ENCODE results near the gene NSRP1. TPM values are rescaled to one million over a fixed set of nuclear protein-coding genes. Genes with fewer than 3 reads are reported as not detected.

Gene NSRP1
- total RNA-seq, 1 donor from 2014 or later = 17.4 TPM

DNA sequence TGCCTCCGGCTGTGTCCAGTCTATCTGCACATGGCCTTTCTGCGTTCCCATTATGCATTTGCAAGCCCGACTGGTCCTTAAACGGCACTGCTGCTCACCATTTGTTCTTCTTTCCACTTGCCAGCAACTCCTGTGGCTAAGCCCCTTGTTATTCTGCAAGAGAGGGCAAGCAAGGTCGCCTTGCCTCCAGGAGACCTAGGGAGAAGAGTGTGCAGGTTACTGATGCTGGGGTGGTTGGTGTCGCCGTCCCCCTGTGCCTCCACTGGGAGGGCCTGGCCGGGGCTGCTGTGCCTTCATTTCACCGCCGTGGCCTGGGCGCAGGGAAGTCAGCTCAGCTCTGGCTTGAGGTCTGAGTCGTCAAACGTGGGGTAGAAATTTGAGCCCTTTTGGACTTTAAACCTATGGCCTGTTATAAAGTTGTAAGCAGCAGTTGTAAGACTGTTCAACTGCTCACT, 106.1 kb downstream of the NSRP1 start:
- Histone ChIP-seq H3K4me3 (no peak overlapping the region), H3K4me1 (no peaks in the 10 kb centered on the region), H3K36me3 (no peaks in the 10 kb centered on the region), H3K27me3 (no peaks in the 10 kb centered on the region), H3K27ac (no peak overlapping the region), H3K9me3 (no peaks in the 10 kb centered on the region)
- intact Hi-C loops (cut with DNase I) = no loop called here
- TF ChIP-seq, protein P1, sequence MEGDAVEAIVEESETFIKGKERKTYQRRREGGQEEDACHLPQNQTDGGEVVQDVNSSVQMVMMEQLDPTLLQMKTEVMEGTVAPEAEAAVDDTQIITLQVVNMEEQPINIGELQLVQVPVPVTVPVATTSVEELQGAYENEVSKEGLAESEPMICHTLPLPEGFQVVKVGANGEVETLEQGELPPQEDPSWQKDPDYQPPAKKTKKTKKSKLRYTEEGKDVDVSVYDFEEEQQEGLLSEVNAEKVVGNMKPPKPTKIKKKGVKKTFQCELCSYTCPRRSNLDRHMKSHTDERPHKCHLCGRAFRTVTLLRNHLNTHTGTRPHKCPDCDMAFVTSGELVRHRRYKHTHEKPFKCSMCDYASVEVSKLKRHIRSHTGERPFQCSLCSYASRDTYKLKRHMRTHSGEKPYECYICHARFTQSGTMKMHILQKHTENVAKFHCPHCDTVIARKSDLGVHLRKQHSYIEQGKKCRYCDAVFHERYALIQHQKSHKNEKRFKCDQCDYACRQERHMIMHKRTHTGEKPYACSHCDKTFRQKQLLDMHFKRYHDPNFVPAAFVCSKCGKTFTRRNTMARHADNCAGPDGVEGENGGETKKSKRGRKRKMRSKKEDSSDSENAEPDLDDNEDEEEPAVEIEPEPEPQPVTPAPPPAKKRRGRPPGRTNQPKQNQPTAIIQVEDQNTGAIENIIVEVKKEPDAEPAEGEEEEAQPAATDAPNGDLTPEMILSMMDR (IDR thresholded peaks at IDR 0.05) = no peak
- no peak for TF ChIP-seq POLR2AphosphoS5 (IDR thresholded peaks at IDR 0.05; ENCODE audit: insufficient read depth in 1 of 2, low read depth in 1 of 2)
- DNase-seq (ENCODE audit: extremely low spot score in 2 of 2) = no peak

DNA sequence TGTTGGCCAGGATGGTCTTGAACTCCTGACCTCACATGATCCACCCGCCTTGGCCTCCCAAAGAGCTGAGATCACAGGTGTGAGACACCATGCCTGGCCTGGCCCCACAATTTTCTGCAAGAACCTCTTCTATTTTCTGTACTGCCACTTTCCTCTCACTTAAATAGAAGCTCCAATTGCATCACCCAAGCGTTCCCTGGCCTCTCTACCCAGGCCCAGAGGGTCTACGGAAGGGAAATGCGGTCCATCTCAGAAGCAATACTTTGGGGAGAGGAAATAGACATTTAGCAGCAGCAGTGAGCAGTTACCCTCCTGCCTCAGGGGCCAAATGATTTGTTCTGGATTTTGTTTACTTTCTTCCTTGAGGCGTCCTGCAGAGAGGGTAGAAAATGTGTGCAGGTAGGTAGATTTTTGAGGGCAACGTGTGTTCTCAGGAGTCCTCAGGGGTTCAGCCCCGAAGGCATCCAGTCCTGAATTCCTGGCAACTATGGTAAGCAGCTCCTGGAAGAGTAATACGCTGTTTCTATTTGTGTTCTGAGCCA, 107.9 kb downstream of the NSRP1 start:
- H3K4me1 ChIP-seq = no peaks in the 10 kb centered on the region

DNA sequence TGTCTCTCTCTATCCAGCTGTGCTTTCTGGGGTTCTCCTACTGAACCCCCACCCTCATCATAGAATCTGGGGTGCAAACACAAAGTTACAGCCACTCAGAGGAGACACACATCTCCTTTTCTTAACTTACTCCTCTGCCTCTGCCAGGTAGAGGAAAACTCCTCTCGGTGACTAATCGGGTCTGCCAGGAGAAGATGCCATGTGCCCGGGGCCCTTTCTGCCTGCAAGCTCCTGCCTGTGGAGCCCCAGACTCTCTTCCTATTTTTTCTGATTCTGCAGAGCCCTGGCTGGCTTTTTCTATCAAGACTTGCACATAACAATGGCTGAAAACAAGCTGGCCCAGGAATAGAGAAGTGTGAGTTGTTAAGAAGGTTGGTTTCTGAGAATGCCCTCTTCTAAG, 108.5 kb downstream of the NSRP1 start:
- H3K27ac ChIP-seq = no peak overlapping the region
- H3K4me3 ChIP-seq = no peak overlapping the region
- intact Hi-C loops (cut with DNase I) = no loop called here
- DNase-seq (ENCODE audit: extremely low spot score in 2 of 2) = no peak
- H3K36me3 ChIP-seq = no peaks in the 10 kb centered on the region
- H3K4me1 ChIP-seq = no peaks in the 10 kb centered on the region
- no peaks in the 10 kb centered on the region for H3K27me3 ChIP-seq
- H3K9me3 ChIP-seq = no peaks in the 10 kb centered on the region
- TF ChIP-seq POLR2A (IDR thresholded peaks at IDR 0.05) (no peak), POLR2AphosphoS5 (IDR thresholded peaks at IDR 0.05; ENCODE audit: insufficient read depth in 1 of 2, low read depth in 1 of 2) (no peak)
- TF ChIP-seq, protein P1 (IDR thresholded peaks at IDR 0.05) = no peak

More for the DNA sequence above, 107.9 kb downstream of the NSRP1 start:
- Histone ChIP-seq H3K36me3 (no peaks in the 10 kb centered on the region), H3K4me3 (no peak overlapping the region), H3K27ac (no peak overlapping the region), H3K27me3 (no peaks in the 10 kb centered on the region), H3K9me3 (no peaks in the 10 kb centered on the region)
- TF ChIP-seq POLR2AphosphoS5 (IDR thresholded peaks at IDR 0.05; ENCODE audit: insufficient read depth in 1 of 2, low read depth in 1 of 2) = no peak
- TF ChIP-seq, protein P1 (IDR thresholded peaks at IDR 0.05) = no peak
- TF ChIP-seq POLR2A (IDR thresholded peaks at IDR 0.05) = no peak
- DNase-seq (ENCODE audit: extremely low spot score in 2 of 2) = no peak
- intact Hi-C loops (cut with DNase I) = no loop called here

DNA sequence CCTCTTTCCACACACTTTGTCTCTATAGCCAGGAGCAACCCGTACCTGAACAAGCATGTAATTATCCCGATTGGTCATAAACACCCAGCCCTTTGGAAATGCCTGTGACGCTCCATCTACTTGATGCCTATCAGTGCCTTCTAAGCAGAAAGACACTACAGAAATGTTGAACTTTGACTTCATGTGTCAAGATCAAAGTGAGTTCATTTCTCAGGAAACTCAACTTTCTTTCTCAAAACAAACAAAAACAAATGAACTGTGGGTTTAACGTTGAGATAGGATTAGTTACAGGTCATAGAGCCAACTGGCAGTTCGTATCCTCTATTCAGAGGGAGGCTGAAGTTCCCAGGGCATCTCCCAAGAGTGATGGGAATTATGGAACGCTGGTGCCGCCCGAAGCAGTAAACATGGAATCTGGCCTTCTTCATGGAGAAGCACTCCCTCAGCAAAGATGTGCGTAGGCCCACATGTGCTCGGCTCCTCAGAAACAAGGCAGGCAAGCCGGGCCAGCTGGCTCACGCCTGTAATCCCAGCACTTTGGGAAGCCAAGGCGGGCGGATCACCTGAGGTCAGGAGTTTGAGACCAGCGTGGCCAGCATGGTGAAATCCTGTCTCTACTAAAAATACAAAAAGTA, 109.4 kb downstream of the NSRP1 start:
- no peaks in the 10 kb centered on the region for H3K27me3 ChIP-seq
- H3K4me3 ChIP-seq = no peak overlapping the region
- no peak for DNase-seq (ENCODE audit: extremely low spot score in 2 of 2)
- no peaks in the 10 kb centered on the region for H3K9me3 ChIP-seq
- no peak overlapping the region for H3K27ac ChIP-seq
- no peaks in the 10 kb centered on the region for H3K36me3 ChIP-seq
- intact Hi-C loops (cut with DNase I) = no loop called here
- TF ChIP-seq POLR2A (IDR thresholded peaks at IDR 0.05) (no peak), POLR2AphosphoS5 (IDR thresholded peaks at IDR 0.05; ENCODE audit: insufficient read depth in 1 of 2, low read depth in 1 of 2) (no peak)
- TF ChIP-seq, protein P1 (IDR thresholded peaks at IDR 0.05) = no peak
- H3K4me1 ChIP-seq = no peaks in the 10 kb centered on the region

- H3K27ac ChIP-seq = no peak overlapping the region
- H3K36me3 ChIP-seq = no peaks in the 10 kb centered on the region
- no peaks in the 10 kb centered on the region for H3K4me1 ChIP-seq
- DNase-seq (ENCODE audit: extremely low spot score in 2 of 2) = no peak
- H3K9me3 ChIP-seq = no peaks in the 10 kb centered on the region
- intact Hi-C loops (cut with DNase I) = no loop called here
- no peaks in the 10 kb centered on the region for H3K27me3 ChIP-seq
- TF ChIP-seq POLR2AphosphoS5 (IDR thresholded peaks at IDR 0.05; ENCODE audit: insufficient read depth in 1 of 2, low read depth in 1 of 2) (no peak), POLR2A (IDR thresholded peaks at IDR 0.05) (no peak)
- TF ChIP-seq, protein P1 (IDR thresholded peaks at IDR 0.05) = no peak
- no peak overlapping the region for H3K4me3 ChIP-seq
Observed at GRCh38 chr17:30226878-30227277, 110.3 kb downstream of the NSRP1 start.
